ENCODE measurements around the gene FMO2.

The FMO2 gene

DNA sequence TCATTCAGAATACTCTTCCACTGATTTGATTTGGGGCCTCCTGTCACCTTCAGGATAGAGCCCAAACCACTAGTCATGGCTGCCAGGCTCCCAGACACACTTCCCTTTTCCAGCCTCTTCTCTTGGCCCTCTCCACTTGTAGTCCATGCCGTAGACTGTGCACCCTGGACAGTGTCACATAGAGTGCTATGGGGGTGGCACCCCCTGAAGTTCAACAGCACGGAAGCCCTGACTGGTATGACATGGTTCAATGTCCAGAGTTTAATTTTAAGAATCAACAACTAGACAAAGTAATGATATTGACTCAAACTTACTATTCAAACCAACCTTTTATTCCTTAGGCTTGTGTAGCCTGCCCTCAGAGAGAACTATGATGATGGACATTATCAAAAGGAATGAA is 22.3 kb downstream of the FMO2 start:
- Histone ChIP-seq H3K27me3 (ENCODE audit: insufficient read depth, low read length) (no peaks in the 10 kb centered on the region), H3K9ac (ENCODE audit: low read depth, low read length) (no peak overlapping the region)

DNA sequence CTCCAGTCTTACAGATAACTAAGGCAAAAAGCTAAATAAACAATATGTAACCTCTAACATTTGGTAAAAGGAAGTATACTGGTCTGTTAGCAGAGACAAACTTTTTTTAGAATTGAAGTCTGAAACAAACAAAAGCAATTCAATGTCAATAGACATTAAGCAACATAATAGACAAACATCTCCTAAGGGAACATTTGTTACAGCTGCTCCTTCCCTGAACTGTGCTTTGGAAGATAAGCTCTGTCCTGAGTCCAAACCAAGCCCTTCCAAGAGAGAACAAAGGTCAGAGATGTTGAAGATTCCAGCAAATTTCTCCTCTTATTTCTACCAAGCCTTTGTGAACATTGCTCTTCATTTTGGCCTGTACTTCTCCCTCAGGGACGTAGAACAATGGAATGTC is 25.3 kb downstream of the FMO2 start:
- no peaks in the 10 kb centered on the region for H3K36me3 ChIP-seq (ENCODE audit: insufficient read depth, low read depth, low read length)
- H3K27ac ChIP-seq (ENCODE audit: low read length): no peak overlapping the region
- no peaks in the 10 kb centered on the region for H3K27me3 ChIP-seq (ENCODE audit: insufficient read depth, low read length)
- no peak overlapping the region for H3K9ac ChIP-seq (ENCODE audit: low read depth, low read length)
- peaks cover 14% of the 10 kb centered on the region for H3K4me1 ChIP-seq (ENCODE audit: insufficient read depth, low read length)
- H3K4me3 ChIP-seq (ENCODE audit: low read length): peak overlapping the region; percentile 37
- no peaks in the 10 kb centered on the region for H3K9me3 ChIP-seq (ENCODE audit: insufficient read depth, low read depth, low read length)

More for the DNA sequence above, 22.3 kb downstream of the FMO2 start:
- Histone ChIP-seq H3K36me3 (ENCODE audit: insufficient read depth, low read depth, low read length) (no peaks in the 10 kb centered on the region), H3K4me1 (ENCODE audit: insufficient read depth, low read length) (peaks cover 14% of the 10 kb centered on the region), H3K27ac (ENCODE audit: low read length) (no peak overlapping the region), H3K9me3 (ENCODE audit: insufficient read depth, low read depth, low read length) (no peaks in the 10 kb centered on the region), H3K4me3 (ENCODE audit: low read length) (no peak overlapping the region)

- Histone ChIP-seq H3K27me3 (ENCODE audit: insufficient read depth, low read length) (no peaks in the 10 kb centered on the region), H3K27ac (ENCODE audit: low read length) (no peak overlapping the region), H3K4me3 (ENCODE audit: low read length) (no peak overlapping the region), H3K36me3 (ENCODE audit: insufficient read depth, low read depth, low read length) (no peaks in the 10 kb centered on the region), H3K9ac (ENCODE audit: low read depth, low read length) (no peak overlapping the region), H3K4me1 (ENCODE audit: insufficient read depth, low read length) (peaks cover 14% of the 10 kb centered on the region), H3K9me3 (ENCODE audit: insufficient read depth, low read depth, low read length) (no peaks in the 10 kb centered on the region)
These were observed 27.7 kb downstream of the FMO2 start for GRCh38 chr1:171212607-171213351.

DNA sequence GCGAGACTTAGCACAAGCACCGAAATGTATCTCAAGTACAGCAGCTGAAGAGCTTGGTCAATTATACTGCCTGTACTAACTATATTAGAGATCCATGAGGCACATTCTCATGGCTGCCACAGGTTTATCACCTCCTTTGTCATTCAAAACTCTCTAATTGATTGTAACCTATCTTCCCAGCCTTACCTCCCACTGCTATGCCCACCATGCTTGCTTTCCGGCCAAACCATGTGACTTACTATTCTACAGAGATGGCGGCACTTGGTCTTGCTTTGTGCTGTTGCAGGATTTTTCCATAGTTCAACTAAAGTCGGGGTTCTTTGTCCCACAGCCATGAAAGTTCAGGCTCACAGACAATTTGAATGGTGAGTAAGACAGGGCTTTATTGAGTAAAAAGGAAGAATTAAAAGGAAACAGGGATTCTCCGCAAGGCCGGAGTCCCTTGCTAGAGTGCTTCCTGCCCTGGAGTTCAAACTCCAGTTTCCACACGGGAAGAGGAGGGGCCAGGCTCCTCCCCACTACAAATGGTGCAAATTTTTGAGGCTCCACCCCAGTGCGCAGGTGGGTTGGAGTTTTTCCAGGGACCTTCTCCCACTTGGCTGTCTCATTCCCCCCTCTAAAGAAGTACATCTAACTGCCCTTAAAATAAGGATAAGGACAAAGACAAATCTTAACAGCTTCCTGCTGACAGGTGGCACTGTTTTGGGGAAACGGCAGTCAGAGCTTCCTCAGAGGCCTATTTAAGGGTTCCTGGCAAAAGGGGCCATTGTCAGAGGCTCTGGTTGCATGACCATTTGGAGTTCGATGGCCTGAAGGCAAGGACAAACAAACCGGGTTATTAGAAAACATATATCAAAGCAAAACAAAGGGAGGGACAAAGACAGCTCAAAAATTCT is 28.7 kb downstream of the FMO2 start:
- H3K27me3 ChIP-seq (ENCODE audit: insufficient read depth, low read length): no peaks in the 10 kb centered on the region
- H3K4me1 ChIP-seq (ENCODE audit: insufficient read depth, low read length): peaks cover 16% of the 10 kb centered on the region
- no peaks in the 10 kb centered on the region for H3K36me3 ChIP-seq (ENCODE audit: insufficient read depth, low read depth, low read length)

GRCh38 chr1:171217658-171218443 is 32.8 kb downstream of the FMO2 start:
- no peak overlapping the region for H3K27ac ChIP-seq (ENCODE audit: low read length)
- peaks cover 24% of the 10 kb centered on the region for H3K4me1 ChIP-seq (ENCODE audit: insufficient read depth, low read length)
- no peaks in the 10 kb centered on the region for H3K36me3 ChIP-seq (ENCODE audit: insufficient read depth, low read depth, low read length)
- peaks cover 4% of the 10 kb centered on the region; the same call in 1 of the 2 replicates for H3K9me3 ChIP-seq (ENCODE audit: insufficient read depth, low read depth, low read length)
- H3K4me3 ChIP-seq (ENCODE audit: low read length): no peak overlapping the region
- H3K27me3 ChIP-seq (ENCODE audit: insufficient read depth, low read length): no peaks in the 10 kb centered on the region
- H3K9ac ChIP-seq (ENCODE audit: low read depth, low read length): no peak overlapping the region

More for the DNA sequence above, 28.7 kb downstream of the FMO2 start:
- Histone ChIP-seq H3K4me3 (ENCODE audit: low read length) (no peak overlapping the region), H3K9me3 (ENCODE audit: insufficient read depth, low read depth, low read length) (peaks cover 4% of the 10 kb centered on the region; the same call in 1 of the 2 replicates), H3K27ac (ENCODE audit: low read length) (no peak overlapping the region), H3K9ac (ENCODE audit: low read depth, low read length) (no peak overlapping the region)

DNA sequence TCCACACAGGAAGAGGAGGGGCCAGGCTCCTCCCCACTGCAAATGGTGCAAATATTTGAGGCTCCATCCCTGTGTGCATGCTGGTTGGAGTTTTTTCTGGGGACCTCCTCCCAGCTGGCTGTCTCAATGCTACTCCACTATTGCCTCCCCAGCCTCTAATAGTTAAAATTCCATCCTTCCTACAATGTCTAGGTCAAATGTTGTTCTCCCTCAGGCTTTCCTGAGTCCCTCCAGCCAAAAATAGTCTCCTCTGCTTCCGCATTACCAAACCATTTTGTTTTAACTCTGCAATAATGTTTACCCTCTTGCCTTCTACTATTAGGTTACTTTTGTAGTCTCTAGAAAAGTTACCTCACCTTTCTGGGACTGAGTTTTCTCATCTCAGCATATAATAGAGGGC is 33.6 kb downstream of the FMO2 start:
- H3K4me1 ChIP-seq (ENCODE audit: insufficient read depth, low read length): peaks cover 31% of the 10 kb centered on the region
- H3K9me3 ChIP-seq (ENCODE audit: insufficient read depth, low read depth, low read length): peaks cover 4% of the 10 kb centered on the region; the same call in 1 of the 2 replicates
- H3K36me3 ChIP-seq (ENCODE audit: insufficient read depth, low read depth, low read length): no peaks in the 10 kb centered on the region
- no peaks in the 10 kb centered on the region for H3K27me3 ChIP-seq (ENCODE audit: insufficient read depth, low read length)
- H3K4me3 ChIP-seq (ENCODE audit: low read length): no peak overlapping the region
- peak overlapping the region; percentile 96 for H3K27ac ChIP-seq (ENCODE audit: low read length)
- H3K9ac ChIP-seq (ENCODE audit: low read depth, low read length): peak overlapping the region; percentile 78; the same call in 1 of the 2 replicates

GRCh38 chr1:171219346-171220080 is 34.4 kb downstream of the FMO2 start:
- Histone ChIP-seq H3K9me3 (ENCODE audit: insufficient read depth, low read depth, low read length) (peaks cover 5% of the 10 kb centered on the region; the same call in 1 of the 2 replicates), H3K36me3 (ENCODE audit: insufficient read depth, low read depth, low read length) (no peaks in the 10 kb centered on the region), H3K27ac (ENCODE audit: low read length) (peak overlapping the region; percentile 96), H3K4me3 (ENCODE audit: low read length) (peak overlapping the region; percentile 49; the same call in 1 of the 2 replicates), H3K27me3 (ENCODE audit: insufficient read depth, low read length) (no peaks in the 10 kb centered on the region), H3K4me1 (ENCODE audit: insufficient read depth, low read length) (peaks cover 33% of the 10 kb centered on the region), H3K9ac (ENCODE audit: low read depth, low read length) (peak overlapping the region; percentile 78)

DNA sequence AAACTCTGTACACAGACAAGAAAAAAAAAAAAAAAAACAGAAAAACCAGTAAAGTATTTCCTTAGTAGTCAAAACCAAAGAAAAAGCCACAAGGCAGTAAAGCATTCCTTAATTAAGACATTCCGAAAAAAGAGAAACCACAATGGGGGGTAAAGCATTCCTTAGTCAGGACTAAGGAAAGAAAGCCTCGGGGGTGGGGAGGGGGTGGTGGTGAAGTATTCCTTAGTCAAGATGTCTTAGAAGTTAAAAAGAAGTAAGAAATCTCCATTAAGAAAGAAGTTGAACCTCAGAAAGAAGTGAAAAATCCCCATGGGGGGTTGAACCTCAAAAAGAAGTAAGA is 35.0 kb downstream of the FMO2 start:
- Histone ChIP-seq H3K36me3 (ENCODE audit: insufficient read depth, low read depth, low read length) (no peaks in the 10 kb centered on the region), H3K9ac (ENCODE audit: low read depth, low read length) (peak overlapping the region; percentile 78), H3K4me3 (ENCODE audit: low read length) (peak overlapping the region; percentile 49), H3K27me3 (ENCODE audit: insufficient read depth, low read length) (no peaks in the 10 kb centered on the region), H3K4me1 (ENCODE audit: insufficient read depth, low read length) (peaks cover 33% of the 10 kb centered on the region), H3K27ac (ENCODE audit: low read length) (peak overlapping the region; percentile 96), H3K9me3 (ENCODE audit: insufficient read depth, low read depth, low read length) (peaks cover 8% of the 10 kb centered on the region; the same call in 1 of the 2 replicates)

DNA sequence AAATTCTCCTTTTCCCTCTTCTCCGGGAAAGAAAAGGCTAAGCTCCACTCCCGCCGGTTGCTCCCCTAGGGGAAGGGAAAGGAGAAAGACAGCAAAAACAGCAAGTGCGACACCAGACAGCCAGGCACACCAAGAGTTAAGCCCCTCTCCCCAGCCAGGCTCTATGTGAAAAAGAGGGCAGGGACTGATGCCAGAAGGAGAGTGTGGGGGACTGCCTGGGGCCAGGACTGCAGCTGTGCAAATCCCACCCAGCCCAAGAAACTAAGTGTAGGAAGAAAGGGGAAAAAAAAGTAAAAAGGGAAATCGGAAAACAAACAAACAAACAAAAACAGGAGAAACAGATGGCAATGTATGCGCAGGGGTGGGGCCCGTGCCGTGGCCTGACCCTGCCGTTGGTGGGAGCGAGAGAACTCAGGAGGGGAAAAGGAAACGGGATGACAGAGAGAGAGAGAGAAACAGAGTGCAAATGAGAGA is 35.5 kb downstream of the FMO2 start:
- Histone ChIP-seq H3K9me3 (ENCODE audit: insufficient read depth, low read depth, low read length) (peaks cover 8% of the 10 kb centered on the region; the same call in 1 of the 2 replicates), H3K27ac (ENCODE audit: low read length) (peak overlapping the region; percentile 4), H3K9ac (ENCODE audit: low read depth, low read length) (peak overlapping the region; percentile 78), H3K27me3 (ENCODE audit: insufficient read depth, low read length) (no peaks in the 10 kb centered on the region), H3K4me3 (ENCODE audit: low read length) (peak overlapping the region; percentile 49), H3K36me3 (ENCODE audit: insufficient read depth, low read depth, low read length) (no peaks in the 10 kb centered on the region), H3K4me1 (ENCODE audit: insufficient read depth, low read length) (peaks cover 33% of the 10 kb centered on the region)

- Histone ChIP-seq H3K27me3 (ENCODE audit: insufficient read depth, low read length) (no peaks in the 10 kb centered on the region), H3K27ac (ENCODE audit: low read length) (peak overlapping the region; percentile 49), H3K4me1 (ENCODE audit: insufficient read depth, low read length) (peaks cover 33% of the 10 kb centered on the region), H3K36me3 (ENCODE audit: insufficient read depth, low read depth, low read length) (no peaks in the 10 kb centered on the region), H3K4me3 (ENCODE audit: low read length) (no peak overlapping the region), H3K9ac (ENCODE audit: low read depth, low read length) (no peak overlapping the region), H3K9me3 (ENCODE audit: insufficient read depth, low read depth, low read length) (peaks cover 8% of the 10 kb centered on the region; the same call in 1 of the 2 replicates)
These were observed 36.8 kb downstream of the FMO2 start for GRCh38 chr1:171221665-171222591.

All from iPS-20b (cell line).